ENCODE results near the gene UBR3.

Gene UBR3

GRCh38 chr2:169997140-169997887 is 170.1 kb downstream of the UBR3 start:
- in situ Hi-C loops (cut with MboI; ENCODE audit: low sequenced_read_pairs), result no loop called here

- in situ Hi-C loops (cut with MboI; ENCODE audit: low sequenced_read_pairs), result no loop called here
Measured at GRCh38 chr2:169999054-169999453, 171.8 kb downstream of the UBR3 start.

DNA sequence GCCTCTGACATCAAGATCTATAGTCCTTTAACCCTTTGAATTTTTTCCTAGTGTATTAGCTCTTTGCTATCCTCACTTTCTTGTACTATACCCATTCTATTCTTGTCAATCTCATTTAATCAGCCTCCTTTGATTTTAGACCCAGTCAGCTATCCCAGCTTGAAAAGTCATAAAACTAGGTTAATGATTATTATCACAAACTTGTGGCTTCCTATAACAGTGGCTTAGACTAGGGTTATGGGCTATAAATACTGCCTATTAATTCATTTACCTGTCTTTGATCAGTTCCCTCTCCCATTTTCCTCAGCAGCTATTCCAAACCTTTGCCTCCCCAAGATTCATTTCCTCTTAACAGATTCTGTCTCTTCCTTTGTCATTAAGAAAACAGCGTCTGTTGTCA is 174.8 kb downstream of the UBR3 start:
- in situ Hi-C loops (cut with MboI; ENCODE audit: low sequenced_read_pairs), result no loop called here

GRCh38 chr2:170005702-170006101 is 178.4 kb downstream of the UBR3 start:
- in situ Hi-C loops (cut with MboI; ENCODE audit: low sequenced_read_pairs), result no loop called here

DNA sequence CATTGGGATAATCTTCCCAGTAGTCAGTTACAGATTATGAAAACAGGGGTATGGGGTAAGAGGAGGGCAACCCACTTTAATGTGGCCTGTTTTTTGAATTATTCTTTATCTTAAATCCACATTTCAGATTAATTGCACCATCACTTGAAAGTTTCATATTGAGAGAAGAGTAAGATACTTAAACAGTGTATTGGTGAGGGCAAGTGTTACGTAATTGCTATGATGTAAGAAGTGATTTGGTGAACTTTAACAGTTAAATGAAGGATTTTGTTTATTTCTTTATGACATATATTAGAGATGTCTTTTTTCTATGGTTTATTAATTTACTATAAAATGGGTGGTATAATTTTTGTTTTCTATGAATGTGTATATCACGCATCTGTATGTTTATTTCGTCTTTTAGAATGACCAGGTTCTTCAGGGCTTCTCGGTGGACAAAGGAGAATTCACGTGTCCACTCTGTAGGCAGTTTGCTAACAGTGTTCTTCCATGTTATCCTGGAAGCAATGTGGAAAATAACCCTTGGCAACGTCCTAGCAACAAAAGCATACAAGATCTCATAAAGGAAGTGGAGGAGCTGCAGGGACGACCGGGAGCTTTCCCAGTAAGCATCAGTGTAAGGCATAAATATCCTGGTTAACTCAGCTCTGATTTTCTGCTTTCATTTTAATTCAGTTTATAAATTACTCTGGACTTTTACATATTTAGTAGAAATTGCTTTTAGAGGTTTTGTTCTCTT is 179.5 kb downstream of the UBR3 start:
- in situ Hi-C loops (cut with MboI; ENCODE audit: low sequenced_read_pairs), result no loop called here

DNA sequence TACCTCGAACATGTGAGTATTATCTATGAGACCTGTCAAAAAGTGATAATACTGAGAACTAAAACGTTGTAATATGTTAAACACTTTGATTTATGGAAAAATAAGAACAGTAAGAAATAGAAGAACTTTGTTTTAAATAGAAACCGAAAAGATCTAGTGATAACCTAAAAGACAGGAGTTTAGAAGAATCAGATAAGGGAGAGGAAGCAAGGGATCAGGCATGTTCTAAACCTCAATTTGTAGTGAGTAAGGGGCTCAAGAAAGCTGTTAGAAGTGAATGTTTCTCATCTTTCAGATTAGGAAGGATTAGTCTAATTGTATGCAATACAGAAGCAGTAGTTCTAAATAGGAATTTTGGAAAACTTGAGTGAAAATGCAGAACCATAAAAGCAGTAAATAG is 182.0 kb downstream of the UBR3 start:
- in situ Hi-C loops (cut with MboI; ENCODE audit: low sequenced_read_pairs), result no loop called here

DNA sequence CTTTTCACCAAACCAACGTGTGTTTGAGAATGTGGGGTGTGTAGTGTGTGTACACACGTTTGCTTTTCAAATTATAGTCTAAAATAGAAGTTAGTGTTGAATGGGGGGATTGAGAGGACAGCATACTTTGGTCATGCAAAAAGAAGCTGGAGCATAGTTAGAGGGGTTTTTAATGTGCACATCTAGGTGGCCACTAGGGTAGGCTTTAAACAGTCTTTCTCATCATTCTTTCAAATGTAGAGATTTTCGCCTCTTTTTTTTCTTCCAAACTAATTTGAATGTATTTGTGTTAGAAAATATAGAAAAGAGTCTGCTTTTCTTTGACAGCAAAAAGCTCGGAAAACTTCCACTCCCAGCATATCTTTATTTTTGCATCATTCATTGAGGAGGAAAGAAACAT is 185.5 kb downstream of the UBR3 start:
- in situ Hi-C loops (cut with MboI; ENCODE audit: low sequenced_read_pairs), result no loop called here

DNA sequence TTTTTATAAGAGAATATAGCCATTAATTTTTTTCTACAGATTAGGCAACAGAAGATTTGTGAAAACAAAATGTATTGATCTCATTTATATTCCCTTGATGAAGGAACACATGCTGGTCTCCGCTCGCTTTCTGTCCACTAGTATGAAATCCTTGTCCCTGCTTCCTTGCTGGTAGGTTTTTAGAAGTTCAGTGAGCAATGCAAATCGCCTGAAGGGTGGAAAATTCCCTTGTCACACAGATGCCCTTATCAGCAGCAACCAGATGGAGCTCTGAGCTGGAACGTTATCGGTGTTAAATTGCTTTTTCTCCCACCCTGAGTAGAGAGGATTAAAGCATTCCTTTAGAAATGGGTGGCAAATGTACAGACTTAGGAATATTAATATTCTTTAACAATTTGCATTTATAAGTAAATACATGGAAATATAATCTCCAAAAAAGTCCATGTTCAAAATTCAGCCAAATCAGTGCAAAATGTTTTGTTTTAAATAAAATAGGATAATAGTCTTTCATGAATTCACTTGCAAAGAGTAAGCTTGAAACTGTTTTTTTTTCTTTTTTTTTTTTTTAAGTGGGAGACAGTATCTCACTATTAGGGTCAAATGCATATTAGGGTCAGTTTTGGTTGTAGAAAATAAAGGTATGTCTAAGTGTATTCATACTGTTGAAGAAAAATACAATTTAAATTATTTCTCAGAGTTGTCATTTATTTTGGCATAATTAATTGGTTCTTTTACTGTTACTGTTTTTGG is 186.7 kb downstream of the UBR3 start:
- in situ Hi-C loops (cut with MboI; ENCODE audit: low sequenced_read_pairs), result no loop called here

- in situ Hi-C loops (cut with MboI; ENCODE audit: low sequenced_read_pairs), result no loop called here
Measured at GRCh38 chr2:170014769-170015168, 187.5 kb downstream of the UBR3 start.

GRCh38 chr2:170017860-170018532 is 190.7 kb downstream of the UBR3 start:
- in situ Hi-C loops (cut with MboI; ENCODE audit: low sequenced_read_pairs), result no loop called here

DNA sequence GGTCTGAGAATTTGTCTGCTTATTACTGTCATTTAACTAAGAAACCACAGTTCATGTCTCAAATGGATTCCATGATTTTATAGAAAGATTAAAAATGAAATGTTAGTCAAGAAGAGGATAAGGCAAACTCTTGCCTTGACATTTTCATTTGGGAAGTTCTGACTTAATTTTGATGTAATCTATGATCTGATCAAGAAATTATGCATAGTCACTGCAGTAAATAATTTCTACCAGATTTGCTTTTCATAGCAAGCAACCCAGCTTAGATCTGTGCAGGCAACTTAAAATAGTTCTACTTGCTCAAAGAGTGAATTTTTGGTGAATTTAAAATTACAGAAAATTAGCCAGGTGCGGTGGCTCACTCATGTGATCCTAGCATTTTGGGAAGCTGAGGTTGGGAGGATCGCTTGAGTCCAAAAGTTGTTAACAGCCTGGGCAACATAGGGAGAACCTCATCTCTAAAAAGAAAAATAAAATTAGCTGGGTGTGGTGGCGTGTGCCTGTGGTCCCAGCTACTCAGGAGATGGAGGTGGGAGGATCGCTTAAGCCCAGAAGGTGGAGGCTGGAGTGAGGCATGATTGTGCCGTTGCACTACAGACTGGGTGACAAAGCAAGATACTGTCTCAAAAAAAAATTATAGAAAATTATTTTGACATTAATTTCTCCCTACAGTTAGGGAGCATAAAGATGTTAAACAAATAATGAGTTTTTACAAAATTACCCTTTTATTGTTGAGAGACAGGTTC is 192.0 kb downstream of the UBR3 start:
- in situ Hi-C loops (cut with MboI; ENCODE audit: low sequenced_read_pairs), result no loop called here

DNA sequence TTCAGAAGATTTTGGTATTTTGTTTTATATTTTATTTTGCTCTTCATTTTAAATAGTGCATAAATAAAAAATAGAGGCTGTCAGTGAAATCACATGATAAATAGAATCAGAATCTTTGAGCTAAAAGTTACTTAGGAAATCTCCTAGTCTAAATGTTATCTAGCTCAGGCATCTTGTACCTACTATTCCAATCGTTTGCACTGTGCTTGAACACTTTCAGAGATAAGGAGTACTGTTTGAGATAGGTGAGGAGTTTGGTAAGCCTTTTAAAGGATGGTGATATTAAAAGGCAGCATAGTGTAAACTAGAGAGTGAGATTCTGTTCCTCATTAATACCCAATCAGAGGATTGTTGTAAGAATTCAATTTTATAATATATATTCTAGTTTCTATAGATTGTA is 193.5 kb downstream of the UBR3 start:
- in situ Hi-C loops (cut with MboI; ENCODE audit: low sequenced_read_pairs), result no loop called here

DNA sequence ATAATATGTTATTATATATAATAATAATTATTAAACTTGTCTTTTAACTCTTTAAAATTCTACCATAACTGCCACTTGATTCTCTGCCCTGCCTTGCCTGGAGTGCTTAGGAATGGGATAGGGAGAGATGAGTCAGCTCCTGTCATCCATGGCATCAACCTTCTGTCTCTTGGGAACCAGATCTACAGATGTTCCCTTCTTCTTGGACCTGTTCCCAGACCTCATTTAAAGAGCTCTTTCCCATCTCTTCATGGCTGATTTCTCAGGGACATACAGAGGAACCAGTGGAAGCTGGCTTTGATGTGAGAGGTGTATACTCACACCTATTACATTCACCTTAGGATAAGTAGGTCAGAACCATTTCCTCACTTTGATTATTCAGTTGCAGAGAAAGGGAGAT is 195.4 kb downstream of the UBR3 start:
- in situ Hi-C loops (cut with MboI; ENCODE audit: low sequenced_read_pairs), result no loop called here

- in situ Hi-C loops (cut with MboI; ENCODE audit: low sequenced_read_pairs), result no loop called here
Measured at GRCh38 chr2:170024721-170025120, 197.5 kb downstream of the UBR3 start.

- in situ Hi-C loops (cut with MboI; ENCODE audit: low sequenced_read_pairs), result no loop called here
Measured at GRCh38 chr2:170025223-170025622, 198.0 kb downstream of the UBR3 start.

- in situ Hi-C loops (cut with MboI; ENCODE audit: low sequenced_read_pairs), result no loop called here
Measured at GRCh38 chr2:170026361-170026760, 199.1 kb downstream of the UBR3 start.

DNA sequence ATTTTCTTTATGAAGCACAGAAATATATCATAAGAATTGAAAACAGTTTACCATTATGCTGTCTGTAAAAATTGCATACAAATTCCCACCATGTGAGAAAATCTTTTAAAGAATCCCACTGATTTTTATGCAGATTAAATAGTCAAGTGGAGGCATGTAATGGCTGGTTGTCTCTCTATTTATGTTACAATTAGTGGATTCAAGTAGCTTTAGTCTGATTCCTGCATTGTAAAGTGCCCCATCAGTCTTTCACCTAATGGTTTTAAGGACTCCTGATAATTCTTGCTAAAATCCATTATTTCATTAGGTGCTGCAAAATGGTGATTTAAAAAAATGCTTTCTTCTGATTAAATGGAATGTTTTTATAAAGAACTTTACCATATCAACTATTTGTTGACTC is 202.3 kb downstream of the UBR3 start:
- in situ Hi-C loops (cut with MboI; ENCODE audit: low sequenced_read_pairs), result no loop called here

- in situ Hi-C loops (cut with MboI; ENCODE audit: low sequenced_read_pairs), result no loop called here
Measured at GRCh38 chr2:170030040-170030439, 202.8 kb downstream of the UBR3 start.

DNA sequence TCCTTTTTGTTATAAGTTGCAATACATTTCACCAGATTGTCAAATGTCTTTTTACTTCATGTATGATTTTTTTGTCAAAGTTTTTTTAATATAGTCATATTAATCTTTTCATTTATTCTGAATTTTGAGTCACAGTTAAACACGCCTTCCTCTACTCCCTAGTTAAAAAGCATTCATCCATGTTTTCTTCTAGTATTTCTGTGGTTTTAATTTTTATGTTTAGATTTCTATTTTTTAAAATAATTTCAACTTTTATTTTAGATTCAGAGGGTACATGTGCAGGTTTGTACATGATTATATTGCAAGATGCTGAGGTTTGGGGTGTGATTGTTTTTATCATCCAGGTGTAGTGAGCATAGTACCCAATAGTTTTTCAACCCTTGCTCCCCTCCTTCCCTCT is 204.0 kb downstream of the UBR3 start:
- in situ Hi-C loops (cut with MboI; ENCODE audit: low sequenced_read_pairs), result no loop called here

DNA sequence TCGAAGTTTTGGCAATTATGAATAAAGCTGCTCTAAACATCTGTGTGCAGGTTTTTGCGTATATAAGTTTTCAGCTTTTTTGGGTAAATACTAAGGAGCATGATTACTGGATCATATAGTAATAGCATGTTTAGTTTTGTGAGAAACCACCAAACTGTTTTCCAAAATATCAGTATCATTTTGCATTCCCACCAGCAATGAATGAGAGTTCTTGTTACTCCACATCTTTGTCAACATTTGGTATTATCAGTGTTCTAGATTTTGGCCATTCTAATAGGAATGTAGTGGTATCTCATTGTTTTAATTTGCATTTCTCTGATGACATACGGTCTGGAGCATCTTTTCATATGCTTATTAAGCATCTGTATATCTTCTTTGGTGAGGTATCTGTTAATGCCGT is 207.3 kb downstream of the UBR3 start:
- in situ Hi-C loops (cut with MboI; ENCODE audit: low sequenced_read_pairs), result no loop called here

DNA sequence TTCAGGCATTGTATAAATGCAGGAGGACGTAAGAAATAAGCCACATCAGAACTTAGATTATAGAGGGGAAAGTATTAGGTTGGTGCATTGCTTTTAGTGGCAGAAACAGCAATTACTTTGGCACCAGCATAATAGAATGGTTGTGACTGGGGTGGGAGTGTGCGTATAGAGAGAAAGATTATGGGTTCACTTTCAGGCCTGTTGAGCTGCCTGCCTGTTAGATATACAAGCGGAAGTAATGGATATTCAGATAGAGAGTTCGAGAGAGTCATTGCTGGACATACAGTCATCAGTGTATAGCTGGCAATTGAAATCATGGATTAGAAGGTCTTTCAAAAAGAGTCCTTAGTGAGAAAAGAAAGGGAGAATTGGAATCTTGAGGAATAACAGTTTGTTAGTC is 211.5 kb downstream of the UBR3 start:
- in situ Hi-C loops (cut with MboI; ENCODE audit: low sequenced_read_pairs), result no loop called here
